HCT116 (cell line): ENCODE data around the gene ELL2. TPM values are rescaled to one million over a fixed set of nuclear protein-coding genes. Genes with fewer than 3 reads are reported as not detected.

Source experiments
- ATAC-seq: fragments of 200-7000 bp; cut with Tn5 transposase; 2 replicates; pipeline ENCODE4 v1.9.1; 2020; ENCODE audit warnings: mild to moderate bottlenecking, moderate library complexity
- BruUV-seq: library from RNA; stranded (reverse); fragments of 400-500 nt; replicated peaks from 2 replicates; lab custom pipeline; 2021; lab: Mats Ljungman, UMichigan
- CTCF ChIA-PET: fragments of 300-600 bp; sonication (Branson Sonifier 250); formaldehyde crosslinking; loops from one replicate; lab custom pipeline; 2021; ENCODE audit warnings: antibody characterized with exemption; lab: Charles Lee
- POLR2A ChIA-PET: fragments of 300-600, 350-600 bp; sonication (Branson Sonifier 250); formaldehyde crosslinking; loops from one replicate; lab custom pipeline; 2021; ENCODE audit warnings: antibody characterized with exemption; lab: Charles Lee
- RAD21 ChIA-PET, 2 experiments: fragments of 300-600 bp; sonication (Branson Sonifier 250); formaldehyde crosslinking; loops; one replicate each; lab custom pipeline; 2023; ENCODE audit warnings: low total read pairs in 2 of 2; ENCODE audit not compliant: uncharacterized antibody in 2 of 2, unreplicated experiment in 2 of 2, low non-redundant PET in 1 of 2; lab: Charles Lee
- DNase-seq: peaks from one replicate; pipeline ENCODE4 v3.0.0-alpha.2; 2010; ENCODE audit warnings: low read depth, low spot score
- H2AFZ ChIP-seq: fragments of 200-600 bp; shearing (Covaris generic), sonication (generic); 2 replicates; pipeline ENCODE4 v1.6.1; 2017; ENCODE audit warnings: low read depth, mixed run types, mixed read lengths, antibody characterized with exemption, low read length; ENCODE audit not compliant: poor library complexity, severe bottlenecking
- H3K27ac ChIP-seq: 2 replicates; pipeline ENCODE4 v1.5.1; 2012; ENCODE audit warnings: low read depth, low read length
- H3K27me3 ChIP-seq: fragments of 200-600 bp; sonication (generic); 2 replicates; pipeline ENCODE4 v1.6.1; 2016; ENCODE audit warnings: mixed run types, low read length, mixed read lengths; ENCODE audit not compliant: insufficient read depth
- H3K36me3 ChIP-seq, 2 experiments: fragments of 200-500 bp in 1 of 2; fragments of 200-600 bp in 1 of 2; sonication (Bioruptor generic) in 1 of 2; sonication (generic) in 1 of 2; 2 replicates each; pipeline versions ENCODE4 v1.5.1 to v1.6.1; 2014 to 2016; ENCODE audit warnings: low read length in 2 of 2, inconsistent platforms in 1 of 2, mixed read lengths in 1 of 2, mixed run types in 1 of 2; ENCODE audit not compliant: insufficient read depth in 2 of 2, control insufficient read depth in 1 of 2
- H3K4me1 ChIP-seq, 2 experiments: fragments of 200-600 bp in 1 of 2; sonication (generic) in 1 of 2; 2 replicates each; pipeline versions ENCODE4 v1.5.1 to v1.6.1; 2012 to 2017; ENCODE audit warnings: low read length in 2 of 2, inconsistent platforms in 1 of 2, mild to moderate bottlenecking in 1 of 2, mixed read lengths in 1 of 2, mixed run types in 1 of 2, moderate library complexity in 1 of 2; ENCODE audit not compliant: insufficient read depth in 2 of 2, control insufficient read depth in 1 of 2
- H3K4me2 ChIP-seq: fragments of 200-600 bp; sonication (generic); 2 replicates; pipeline ENCODE4 v1.6.1; 2017; ENCODE audit warnings: mixed run types, low read length, mixed read lengths
- H3K4me3 ChIP-seq, 2 experiments: fragments of 200-600 bp in 1 of 2; sonication (generic) in 1 of 2; replicated peaks in 1 of 2; 2 replicates each; pipeline ENCODE4 v1.5.1; 2011 to 2016; ENCODE audit warnings: low read length in 2 of 2, control low read depth in 1 of 2, low read depth in 1 of 2, mild to moderate bottlenecking in 1 of 2, mixed read lengths in 1 of 2, mixed run types in 1 of 2
- H3K79me2 ChIP-seq: fragments of 200-600 bp; sonication (generic); 2 replicates; pipeline ENCODE4 v1.6.1; 2017; ENCODE audit warnings: mild to moderate bottlenecking, mixed run types, low read length, moderate library complexity, mixed read lengths; ENCODE audit not compliant: insufficient read depth
- H3K9ac ChIP-seq: fragments of 200-600 bp; sonication (generic); 2 replicates; pipeline ENCODE4 v1.6.1; 2016; ENCODE audit warnings: low read length, mixed read lengths
- H3K9me2 ChIP-seq: fragments of 200-600 bp; sonication (generic), shearing (Covaris generic); 2 replicates; pipeline ENCODE4 v1.6.1; 2017; ENCODE audit warnings: mixed run types, mild to moderate bottlenecking, moderate library complexity; ENCODE audit not compliant: insufficient read depth
- H3K9me3 ChIP-seq, 2 experiments: fragments of 200-500 bp in 1 of 2; fragments of 200-600 bp in 1 of 2; sonication (Bioruptor generic) in 1 of 2; sonication (generic) in 1 of 2; 2 replicates each; pipeline ENCODE4 v1.6.1; 2014 to 2017; ENCODE audit warnings: low read length in 2 of 2, mixed read lengths in 2 of 2, inconsistent platforms in 1 of 2, low read depth in 1 of 2, mild to moderate bottlenecking in 1 of 2, mixed run types in 1 of 2, moderate library complexity in 1 of 2; ENCODE audit not compliant: control insufficient read depth in 1 of 2, insufficient read depth in 1 of 2
- H4K20me1 ChIP-seq: fragments of 200-600 bp; sonication (generic), shearing (Covaris generic); 2 replicates; pipeline ENCODE4 v1.6.1; 2017; ENCODE audit warnings: mixed run types, mild to moderate bottlenecking, moderate library complexity; ENCODE audit not compliant: insufficient read depth
- CBX3 ChIP-seq: IDR thresholded peaks from 2 replicates; pipeline ENCODE4 v1.6.1; 2012; ENCODE audit warnings: low read depth
- CEBPB ChIP-seq: IDR thresholded peaks from 2 replicates; pipeline ENCODE4 v1.6.1; 2012; ENCODE audit warnings: low read depth
- ELF1 ChIP-seq: IDR thresholded peaks from 2 replicates; pipeline ENCODE4 v1.6.1; 2012; ENCODE audit warnings: low read depth, borderline replicate concordance
- EZH2 ChIP-seq: fragments of 200-600 bp; sonication (generic); IDR thresholded peaks from 2 replicates; pipeline ENCODE4 v1.6.1; 2017; ENCODE audit warnings: antibody characterized with exemption, mixed run types
- EZH2phosphoT487 ChIP-seq: fragments of 200-600 bp; IDR thresholded peaks from 2 replicates; pipeline ENCODE4 v1.6.1; 2018; ENCODE audit warnings: antibody characterized with exemption, borderline replicate concordance
- JUND ChIP-seq: IDR thresholded peaks from 2 replicates; pipeline ENCODE4 v1.6.1; 2012
- REST ChIP-seq: IDR thresholded peaks from 2 replicates; pipeline ENCODE4 v1.6.1; 2012; ENCODE audit warnings: low read depth
- SIN3A ChIP-seq: IDR thresholded peaks from 2 replicates; pipeline ENCODE4 v1.6.1; 2012; ENCODE audit warnings: low read depth
- YY1 ChIP-seq: IDR thresholded peaks from 2 replicates; pipeline ENCODE4 v1.6.1; 2011; ENCODE audit warnings: low read length, low read depth, moderate library complexity, mild to moderate bottlenecking; ENCODE audit not compliant: insufficient replicate concordance; ENCODE audit errors: extremely low read depth
- ZNF274 ChIP-seq: fragments of 200-500 bp; sonication (Bioruptor generic); IDR thresholded peaks from 2 replicates; pipeline ENCODE4 v1.6.1; 2014; ENCODE audit warnings: mild to moderate bottlenecking, low read depth, low read length, inconsistent platforms
- intact Hi-C: fragments of 100-400 bp; cut with micrococcal nuclease; formaldehyde crosslinking; loops from 2 replicates; pipeline ENCODE4 v1.10.0; 2022
- total RNA-seq: library from RNA; stranded (reverse); gene quantifications from one replicate; pipeline ENCODE4 v1.2.1, GENCODE V29; 2021; ENCODE audit not compliant: unreplicated experiment
- TF ChIP-seq, protein P1 (sequence below), 3 experiments: fragments of 200-600 bp in 1 of 3; sonication (generic) in 1 of 3; IDR thresholded peaks in 2 of 3; conservative IDR thresholded peaks in 1 of 3; 2 replicates each; pipeline ENCODE4 v1.5.1; 2012 to 2017; ENCODE audit warnings: low read depth in 2 of 3, low read length in 2 of 3, antibody characterized with exemption in 1 of 3, borderline replicate concordance in 1 of 3, control low read depth in 1 of 3, mild to moderate bottlenecking in 1 of 3, mixed read lengths in 1 of 3, mixed run types in 1 of 3, moderate library complexity in 1 of 3; ENCODE audit not compliant: insufficient read depth in 1 of 3

Gene ELL2
- total RNA-seq, 1 experiment from 2014 or later: 29.8 TPM

- no peaks in the 10 kb centered on the region for H3K36me3 ChIP-seq
- H2AFZ ChIP-seq: no peak overlapping the region
- intact Hi-C loops: no loop called here
- DNase-seq (no peak), ATAC-seq (no peak)
- no peak overlapping the region for H3K9ac ChIP-seq
- TF ChIP-seq SIN3A: no peak
- TF ChIP-seq YY1: no peak
- TF ChIP-seq EZH2phosphoT487: no peak
- TF ChIP-seq CEBPB: no peak
- TF ChIP-seq, protein P1, sequence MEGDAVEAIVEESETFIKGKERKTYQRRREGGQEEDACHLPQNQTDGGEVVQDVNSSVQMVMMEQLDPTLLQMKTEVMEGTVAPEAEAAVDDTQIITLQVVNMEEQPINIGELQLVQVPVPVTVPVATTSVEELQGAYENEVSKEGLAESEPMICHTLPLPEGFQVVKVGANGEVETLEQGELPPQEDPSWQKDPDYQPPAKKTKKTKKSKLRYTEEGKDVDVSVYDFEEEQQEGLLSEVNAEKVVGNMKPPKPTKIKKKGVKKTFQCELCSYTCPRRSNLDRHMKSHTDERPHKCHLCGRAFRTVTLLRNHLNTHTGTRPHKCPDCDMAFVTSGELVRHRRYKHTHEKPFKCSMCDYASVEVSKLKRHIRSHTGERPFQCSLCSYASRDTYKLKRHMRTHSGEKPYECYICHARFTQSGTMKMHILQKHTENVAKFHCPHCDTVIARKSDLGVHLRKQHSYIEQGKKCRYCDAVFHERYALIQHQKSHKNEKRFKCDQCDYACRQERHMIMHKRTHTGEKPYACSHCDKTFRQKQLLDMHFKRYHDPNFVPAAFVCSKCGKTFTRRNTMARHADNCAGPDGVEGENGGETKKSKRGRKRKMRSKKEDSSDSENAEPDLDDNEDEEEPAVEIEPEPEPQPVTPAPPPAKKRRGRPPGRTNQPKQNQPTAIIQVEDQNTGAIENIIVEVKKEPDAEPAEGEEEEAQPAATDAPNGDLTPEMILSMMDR (IDR thresholded peaks at IDR 0.05 in 2 of 3, conservative IDR thresholded peaks at IDR 0.05 in 1 of 3; ENCODE audit: borderline replicate concordance in 1 of 3, insufficient read depth in 1 of 3, low read depth in 2 of 3, low read length in 2 of 3): no peak
- no peak for TF ChIP-seq JUND
- no peak for TF ChIP-seq CBX3
- TF ChIP-seq EZH2: no peak
- TF ChIP-seq ZNF274: no peak
- TF ChIP-seq REST: no peak
- TF ChIP-seq ELF1: no peak
- H3K4me3 ChIP-seq: no peak overlapping the region
- H3K4me1 ChIP-seq: no peaks in the 10 kb centered on the region
- ChIA-PET RAD21 (no interaction called here), POLR2A (no interaction called here), CTCF (no interaction called here)
- H4K20me1 ChIP-seq: no peaks in the 10 kb centered on the region
- H3K9me3 ChIP-seq: no peaks in the 10 kb centered on the region
- no peaks in the 10 kb centered on the region for H3K27me3 ChIP-seq
- peaks cover 3% of the 10 kb centered on the region; the same call in 1 of the 2 replicates for H3K79me2 ChIP-seq
- H3K27ac ChIP-seq: no peak overlapping the region
- H3K4me2 ChIP-seq: no peak overlapping the region
- no TSS peak for BruUV-seq
- H3K9me2 ChIP-seq: no peaks in the 10 kb centered on the region
Measured at GRCh38 chr5:95938347-95938746, 23.3 kb downstream of the ELL2 start.
